Measurements from ENCODE around the gene RAB31. TPM values are rescaled to one million over a fixed set of nuclear protein-coding genes. Genes with fewer than 3 reads are reported as not detected.

The RAB31 gene
- total and polyA plus RNA-seq, 2 of the 13 experiments (the other 11 are each of a cell fraction or from before 2014, with no cell fraction given): 1.1 to 1.7 TPM

DNA sequence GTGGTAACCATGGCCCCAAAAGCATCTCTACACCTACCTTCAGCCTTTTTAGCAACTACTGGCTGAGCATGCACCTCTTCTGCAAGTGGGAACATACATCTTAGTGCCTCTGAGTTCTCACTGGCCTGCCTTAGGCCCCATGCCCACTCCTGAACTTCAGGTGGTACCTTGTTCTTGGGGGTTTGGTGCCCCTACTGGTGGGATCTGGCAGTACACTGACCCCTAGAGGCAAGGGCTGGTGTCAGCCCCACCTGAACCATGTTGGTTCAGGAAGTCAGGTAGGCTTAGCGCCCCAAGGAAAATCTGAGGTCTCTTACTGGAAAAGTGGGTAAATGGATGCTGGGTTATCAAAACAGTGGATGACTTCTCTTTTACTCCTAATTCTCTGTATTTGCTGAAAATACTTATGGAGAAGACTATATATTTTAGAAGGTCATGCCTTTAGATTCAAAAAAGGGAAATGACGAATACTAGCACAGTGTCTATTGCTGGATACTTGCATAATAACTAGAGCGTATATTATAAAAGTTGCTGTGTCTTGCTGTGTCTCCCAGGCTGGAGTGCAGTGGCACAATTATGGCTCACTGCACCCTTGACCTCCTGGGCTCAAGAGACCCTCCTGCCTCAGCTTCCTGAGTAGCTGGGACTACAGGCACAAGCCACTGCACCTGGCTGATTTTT is 84.6 kb downstream of the RAB31 start:
- ChIA-PET CTCF (ENCODE audit: low intra/inter-chr PET ratio, low total read pairs) (no interaction called here), POLR2A (no interaction called here)
- Histone ChIP-seq H3K27me3 (ENCODE audit: control insufficient read depth in 1 of 2, insufficient read depth in 2 of 2, low read length in 2 of 2) (no peaks in the 10 kb centered on the region; a peak in 1 of 5 replicates), H3K4me2 (ENCODE audit: low read depth, low read length) (no peak overlapping the region), H3K4me1 (ENCODE audit: insufficient read depth, low read length) (no peaks in the 10 kb centered on the region), H3K36me3 (replicated peaks in 1 of 2; ENCODE audit: control insufficient read depth in 1 of 2, insufficient read depth in 2 of 2, low read length in 2 of 2) (no peaks in the 10 kb centered on the region), H3K27ac (ENCODE audit: extremely low read length, insufficient read depth, low read length) (no peak overlapping the region), H2AFZ (ENCODE audit: low read length) (no peak overlapping the region), H3K9ac (ENCODE audit: insufficient read depth, low read depth, low read length) (no peak overlapping the region), H3K9me3 (ENCODE audit: low read length) (no peaks in the 10 kb centered on the region), H4K20me1 (ENCODE audit: insufficient read depth, low read length) (no peaks in the 10 kb centered on the region), H3K79me2 (ENCODE audit: insufficient read depth, low read length) (no peaks in the 10 kb centered on the region), H3K4me3 (replicated peaks in 1 of 3; ENCODE audit: insufficient read depth in 1 of 3, low read depth in 2 of 3, low read length in 3 of 3) (no peak overlapping the region)
- ATAC-seq: peak; percentile 90
- BruUV-seq (replicated peaks): no TSS peak
- peak; percentile 38 for DNase-seq (ENCODE audit: low spot score)
- intact Hi-C loops (cut with micrococcal nuclease; ENCODE audit: unreplicated experiment): loop anchor here (5.0 kb wide), 1 partner anchor 215 kb away; no protein-coding TSS in a partner anchor
- in situ Hi-C loops (cut with HindIII; ENCODE audit: extremely low pct_ligation_motif_present, low pct_unique_long_range_greater_than_20kb): no loop called here
- WGBS (ENCODE audit: low lambda C conversion rate): 92% methylated on average over 3 of the region's 3 CpGs
- FAIRE-seq: peak; percentile 8
- TF ChIP-seq STAG1 (CRISPR knock-in tag; IDR thresholded peaks at IDR 0.05) (peak; percentile 77), RAD21 (CRISPR knock-in tag; IDR thresholded peaks at IDR 0.05) (peak; percentile 71), NR2F6 (IDR thresholded peaks at IDR 0.05) (no peak), NR2F6 (CRISPR knock-in tag; IDR thresholded peaks at IDR 0.05) (peak; percentile 28; the same call in 1 of the 2 replicates), SMC3 (IDR thresholded peaks at IDR 0.05; ENCODE audit: low read length) (peak; percentile 75), NR2F1 (CRISPR knock-in tag; IDR thresholded peaks at IDR 0.05) (no peak), ZNF33A (CRISPR knock-in tag; IDR thresholded peaks at IDR 0.05; ENCODE audit: borderline replicate concordance) (no peak), SUZ12 (IDR thresholded peaks at IDR 0.05; ENCODE audit: low read depth, low read length) (no peak), XRCC5 (optimal IDR thresholded peaks at IDR 0.05; ENCODE audit: low read length) (peak; percentile 38), ZMYM4 (CRISPR knock-in tag; IDR thresholded peaks at IDR 0.05) (peak; percentile 39; the same call in 1 of the 2 replicates)
- TF ChIP-seq, protein P1, sequence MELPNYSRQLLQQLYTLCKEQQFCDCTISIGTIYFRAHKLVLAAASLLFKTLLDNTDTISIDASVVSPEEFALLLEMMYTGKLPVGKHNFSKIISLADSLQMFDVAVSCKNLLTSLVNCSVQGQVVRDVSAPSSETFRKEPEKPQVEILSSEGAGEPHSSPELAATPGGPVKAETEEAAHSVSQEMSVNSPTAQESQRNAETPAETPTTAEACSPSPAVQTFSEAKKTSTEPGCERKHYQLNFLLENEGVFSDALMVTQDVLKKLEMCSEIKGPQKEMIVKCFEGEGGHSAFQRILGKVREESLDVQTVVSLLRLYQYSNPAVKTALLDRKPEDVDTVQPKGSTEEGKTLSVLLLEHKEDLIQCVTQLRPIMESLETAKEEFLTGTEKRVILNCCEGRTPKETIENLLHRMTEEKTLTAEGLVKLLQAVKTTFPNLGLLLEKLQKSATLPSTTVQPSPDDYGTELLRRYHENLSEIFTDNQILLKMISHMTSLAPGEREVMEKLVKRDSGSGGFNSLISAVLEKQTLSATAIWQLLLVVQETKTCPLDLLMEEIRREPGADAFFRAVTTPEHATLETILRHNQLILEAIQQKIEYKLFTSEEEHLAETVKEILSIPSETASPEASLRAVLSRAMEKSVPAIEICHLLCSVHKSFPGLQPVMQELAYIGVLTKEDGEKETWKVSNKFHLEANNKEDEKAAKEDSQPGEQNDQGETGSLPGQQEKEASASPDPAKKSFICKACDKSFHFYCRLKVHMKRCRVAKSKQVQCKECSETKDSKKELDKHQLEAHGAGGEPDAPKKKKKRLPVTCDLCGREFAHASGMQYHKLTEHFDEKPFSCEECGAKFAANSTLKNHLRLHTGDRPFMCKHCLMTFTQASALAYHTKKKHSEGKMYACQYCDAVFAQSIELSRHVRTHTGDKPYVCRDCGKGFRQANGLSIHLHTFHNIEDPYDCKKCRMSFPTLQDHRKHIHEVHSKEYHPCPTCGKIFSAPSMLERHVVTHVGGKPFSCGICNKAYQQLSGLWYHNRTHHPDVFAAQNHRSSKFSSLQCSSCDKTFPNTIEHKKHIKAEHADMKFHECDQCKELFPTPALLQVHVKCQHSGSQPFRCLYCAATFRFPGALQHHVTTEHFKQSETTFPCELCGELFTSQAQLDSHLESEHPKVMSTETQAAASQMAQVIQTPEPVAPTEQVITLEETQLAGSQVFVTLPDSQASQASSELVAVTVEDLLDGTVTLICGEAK (IDR thresholded peaks at IDR 0.05): no peak
- TF ChIP-seq, protein P1 (CRISPR knock-in tag; IDR thresholded peaks at IDR 0.05): no peak
- TF ChIP-seq, protein P2, sequence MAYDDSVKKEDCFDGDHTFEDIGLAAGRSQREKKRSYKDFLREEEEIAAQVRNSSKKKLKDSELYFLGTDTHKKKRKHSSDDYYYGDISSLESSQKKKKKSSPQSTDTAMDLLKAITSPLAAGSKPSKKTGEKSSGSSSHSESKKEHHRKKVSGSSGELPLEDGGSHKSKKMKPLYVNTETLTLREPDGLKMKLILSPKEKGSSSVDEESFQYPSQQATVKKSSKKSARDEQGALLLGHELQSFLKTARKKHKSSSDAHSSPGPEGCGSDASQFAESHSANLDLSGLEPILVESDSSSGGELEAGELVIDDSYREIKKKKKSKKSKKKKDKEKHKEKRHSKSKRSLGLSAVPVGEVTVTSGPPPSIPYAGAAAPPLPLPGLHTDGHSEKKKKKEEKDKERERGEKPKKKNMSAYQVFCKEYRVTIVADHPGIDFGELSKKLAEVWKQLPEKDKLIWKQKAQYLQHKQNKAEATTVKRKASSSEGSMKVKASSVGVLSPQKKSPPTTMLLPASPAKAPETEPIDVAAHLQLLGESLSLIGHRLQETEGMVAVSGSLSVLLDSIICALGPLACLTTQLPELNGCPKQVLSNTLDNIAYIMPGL (CRISPR knock-in tag; IDR thresholded peaks at IDR 0.05; ENCODE audit: borderline replicate concordance in 1 of 2, low read depth in 1 of 2): 0 out of 4 replicates have a peak, but pooled peaks of 1 of the 2 experiments have one; percentile 44
